NCI-H526 (cell line): ENCODE data around the gene UCHL3.
"Not testable (repeated sequence)": the region's sequence is repeated elsewhere in the genome, so short reads cannot be mapped to it uniquely, and the experiment has no call there.

Experiments
- DNase-seq, 2 experiments: peaks; one replicate each; lab custom pipeline; 2025; lab: John Stamatoyannopoulos, UW

The UCHL3 gene

DNA sequence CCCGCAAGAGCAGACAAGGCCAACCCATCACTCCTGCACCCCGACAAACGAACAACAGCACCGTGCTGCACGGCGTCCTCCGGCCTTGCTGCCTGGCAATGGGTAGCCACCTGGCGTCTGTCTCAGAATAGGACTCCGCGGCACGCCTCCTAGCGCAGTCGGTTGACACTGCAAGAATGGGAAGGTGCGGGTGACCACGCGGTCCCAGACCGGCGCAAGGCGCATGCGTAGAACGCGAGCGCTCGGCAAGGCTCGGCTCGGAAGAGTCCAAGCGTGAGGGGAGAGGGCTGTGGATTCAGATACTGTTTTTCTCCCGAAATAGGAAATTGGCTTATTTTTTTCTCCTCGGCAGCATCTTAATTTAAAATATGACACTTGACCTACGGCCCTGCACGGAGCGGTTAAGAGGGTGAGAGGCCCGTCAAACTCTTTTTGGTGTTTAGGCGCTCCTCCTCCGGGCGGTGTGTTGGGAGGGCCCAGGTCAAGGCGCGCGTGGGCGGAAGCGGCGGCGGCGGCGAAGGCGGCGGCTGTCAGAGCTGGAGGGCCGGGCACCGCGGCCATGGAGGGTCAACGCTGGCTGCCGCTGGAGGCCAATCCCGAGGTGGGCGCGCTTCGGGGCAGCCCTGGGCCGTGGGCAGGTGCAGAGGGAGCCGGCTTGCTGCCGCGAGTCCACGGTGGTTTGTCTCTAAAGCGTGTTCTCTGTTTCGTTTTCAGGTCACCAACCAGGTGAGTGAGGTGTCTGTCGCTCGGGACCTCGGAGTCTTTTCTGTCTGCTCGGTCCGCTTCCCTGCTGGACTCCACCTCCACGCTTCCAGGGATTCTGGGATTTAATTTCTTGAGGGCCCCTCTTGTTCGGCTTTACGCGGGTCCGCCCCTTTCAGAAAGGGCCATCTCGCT lies at the start of gene UCHL3:
Gene UCHL3, plus strand, starts transcription at position 530 of the 897 bp plus-strand sequence. Its CDS starts 30 bp downstream, at position 560.
- peak; percentile 96 to 99 for DNase-seq

DNA sequence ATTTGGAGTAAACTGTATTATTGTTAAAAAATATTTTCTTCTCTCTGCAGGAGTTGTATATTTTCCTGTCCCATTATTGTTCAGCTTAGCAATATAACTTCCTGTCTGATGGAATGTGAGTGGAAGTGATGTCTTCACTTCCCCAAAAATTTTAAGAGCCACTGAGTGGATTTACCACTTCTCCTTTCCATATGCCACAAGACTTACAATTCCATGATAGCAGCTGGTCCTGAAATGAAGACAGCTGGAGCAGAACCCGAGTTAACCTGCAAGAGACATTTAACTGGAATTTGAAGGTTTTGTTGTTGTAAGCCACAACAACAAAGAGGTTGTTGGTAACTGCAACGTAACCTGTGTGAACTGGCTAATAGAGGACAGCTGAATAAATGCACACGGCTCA lies 44.3 kb upstream of the UCHL3 start:
- DNase-seq, result no peak

DNA sequence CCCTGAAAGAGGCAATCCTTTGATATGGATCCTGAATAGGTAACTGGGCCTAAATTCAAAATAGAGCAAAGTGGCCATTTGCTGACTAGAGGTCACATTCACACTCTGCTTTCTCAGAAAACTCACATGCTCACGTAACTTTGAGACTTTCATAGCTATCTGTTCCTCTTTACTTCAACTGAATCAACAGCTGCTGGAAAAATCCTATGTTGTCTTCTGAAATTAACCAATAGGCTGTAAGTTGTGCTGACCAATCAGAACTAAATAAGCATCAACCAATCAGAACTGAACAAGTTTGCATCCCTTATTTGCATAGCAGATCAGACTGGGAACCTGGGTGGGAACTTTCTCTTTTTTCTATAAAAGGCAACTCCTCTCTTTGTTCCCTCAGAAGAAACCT lies 43.6 kb upstream of the UCHL3 start:
- DNase-seq, result no peak

DNA sequence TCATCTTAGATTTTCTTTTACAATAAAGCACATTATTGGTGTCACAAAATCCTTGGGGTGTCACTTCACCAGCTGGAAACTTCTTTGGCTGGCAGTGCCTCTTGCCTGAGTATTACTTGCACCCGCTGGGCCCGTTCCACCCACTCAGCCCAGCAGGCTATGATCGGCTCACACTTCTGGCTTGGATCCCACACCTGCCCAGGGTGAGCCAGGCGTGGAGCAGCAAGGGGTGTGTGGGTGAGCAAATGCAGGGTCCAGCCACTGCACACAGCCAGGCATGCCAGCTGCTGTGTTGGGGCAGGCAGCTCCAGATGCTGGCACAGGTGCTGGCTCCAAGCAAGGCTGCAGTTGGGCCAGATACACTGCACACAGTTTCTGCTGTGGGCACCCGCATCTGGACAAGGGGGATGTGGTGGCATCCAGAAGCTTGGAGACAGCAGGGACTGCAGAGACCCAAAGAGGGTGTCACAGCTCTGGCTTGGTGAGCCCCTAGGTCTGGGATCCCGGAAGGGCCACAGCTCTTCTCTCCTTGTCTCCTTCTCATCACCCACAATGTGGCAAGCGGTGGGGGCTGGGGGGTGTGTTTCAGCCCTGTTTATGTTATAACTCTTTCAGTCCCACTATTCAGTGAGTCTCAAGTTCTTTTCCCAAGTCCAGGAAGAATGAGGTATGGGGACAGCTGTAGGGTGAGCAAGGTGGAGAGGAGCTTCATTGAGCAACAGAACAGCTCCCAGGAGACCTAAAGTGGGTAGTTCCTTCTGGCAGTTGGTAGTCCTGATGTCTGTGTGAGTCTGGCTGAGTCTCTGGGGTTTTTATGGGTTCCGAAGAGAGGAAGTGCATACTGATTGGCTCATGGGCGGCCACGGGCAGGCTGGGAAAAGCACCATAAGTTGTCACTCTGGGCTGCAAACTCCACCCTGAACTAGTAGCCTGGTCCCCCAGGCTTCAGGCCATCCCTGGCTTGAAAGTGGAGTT lies 42.3 kb upstream of the UCHL3 start:
- no peak for DNase-seq

DNA sequence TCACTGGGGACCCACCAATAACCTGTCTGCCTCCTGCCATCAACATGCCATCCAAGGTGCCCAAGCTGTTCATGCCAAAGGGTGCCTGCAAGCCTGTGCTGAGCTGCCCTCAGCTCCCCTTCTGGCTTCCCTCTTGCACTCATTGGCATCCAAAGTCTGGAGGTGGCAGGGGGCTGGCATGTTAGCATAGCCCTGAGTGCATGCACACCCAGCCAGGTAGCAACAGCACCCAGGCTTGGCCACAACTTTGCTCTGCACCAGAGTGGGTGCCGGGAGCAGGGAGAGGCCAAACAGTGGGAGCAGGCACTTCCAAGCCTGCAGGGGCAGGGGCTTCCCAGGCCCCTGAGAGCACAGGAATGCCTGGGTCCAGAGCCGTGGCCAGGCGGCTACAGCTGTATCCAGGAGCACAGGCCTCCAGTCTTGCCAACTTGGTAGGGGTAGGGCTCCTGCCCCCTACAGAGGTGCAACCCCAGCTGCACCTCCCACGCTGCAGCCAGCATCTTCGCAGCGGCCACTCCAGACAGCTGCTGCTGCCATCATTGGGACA lies 41.5 kb upstream of the UCHL3 start:
- no peak for DNase-seq

DNA sequence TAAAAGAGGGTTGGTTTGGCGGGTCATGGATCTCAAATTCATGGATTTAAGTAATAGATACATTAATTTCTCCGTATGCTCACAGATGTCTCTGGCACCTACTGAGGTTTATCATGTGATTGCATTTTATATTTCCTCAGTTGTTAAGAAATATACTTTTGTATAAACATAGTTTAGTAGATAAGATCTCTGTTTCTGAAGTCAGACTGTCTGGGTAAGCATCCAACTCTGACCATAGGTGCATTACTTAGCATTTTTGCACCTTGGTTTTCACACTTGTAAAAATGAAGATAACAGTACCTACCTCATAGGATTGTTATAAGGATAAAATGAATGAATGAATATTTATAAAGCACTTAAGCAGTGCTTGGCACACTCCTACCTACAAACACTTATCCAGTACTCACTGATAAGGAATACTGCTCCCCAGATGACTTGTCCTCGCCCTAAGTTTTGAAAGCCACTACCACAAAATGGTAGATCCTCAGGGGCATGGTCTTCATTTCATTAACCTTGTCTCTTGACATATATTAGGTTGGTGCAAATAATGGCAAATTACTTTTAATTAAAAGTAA lies 38.5 kb upstream of the UCHL3 start:
- no peak for DNase-seq

DNA sequence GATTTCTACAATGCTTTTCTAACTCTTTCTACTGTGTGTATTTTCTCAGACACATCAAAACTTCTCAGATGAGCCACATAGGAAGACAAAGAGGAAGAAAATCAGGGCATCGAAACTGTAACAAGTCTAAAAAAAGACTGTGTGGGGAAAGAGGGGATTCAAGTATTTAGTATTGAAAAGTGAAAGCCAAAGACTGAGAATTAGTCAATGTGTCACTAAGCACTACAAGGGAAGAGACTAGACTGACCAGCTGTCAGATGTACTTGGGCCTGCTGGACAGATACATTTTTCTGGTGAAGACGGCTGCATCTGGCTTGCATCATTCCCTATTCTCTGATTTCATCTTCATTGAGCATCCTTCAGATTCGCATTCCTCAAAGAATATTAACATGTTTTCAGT lies 37.3 kb upstream of the UCHL3 start:
- no peak for DNase-seq

DNA sequence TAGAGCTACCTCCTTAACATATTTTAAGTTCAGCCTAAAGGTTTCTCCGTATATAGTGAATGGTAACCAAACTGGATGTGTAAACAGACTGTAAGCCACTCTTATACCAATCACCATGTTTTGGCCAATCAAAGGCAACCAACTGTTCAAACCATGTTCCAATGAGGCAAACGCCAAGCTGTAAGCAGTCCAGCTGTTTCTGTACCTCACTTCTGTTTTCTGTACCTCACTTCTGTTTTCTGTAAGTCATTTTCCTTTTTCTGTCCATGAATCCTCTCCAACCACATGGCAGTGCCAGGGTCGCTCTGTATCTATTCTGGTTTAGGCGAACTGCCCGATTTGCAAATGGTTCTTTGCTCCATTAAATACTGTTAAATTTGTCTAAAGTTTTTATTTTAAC lies 36.3 kb upstream of the UCHL3 start:
- DNase-seq, result no peak

DNA sequence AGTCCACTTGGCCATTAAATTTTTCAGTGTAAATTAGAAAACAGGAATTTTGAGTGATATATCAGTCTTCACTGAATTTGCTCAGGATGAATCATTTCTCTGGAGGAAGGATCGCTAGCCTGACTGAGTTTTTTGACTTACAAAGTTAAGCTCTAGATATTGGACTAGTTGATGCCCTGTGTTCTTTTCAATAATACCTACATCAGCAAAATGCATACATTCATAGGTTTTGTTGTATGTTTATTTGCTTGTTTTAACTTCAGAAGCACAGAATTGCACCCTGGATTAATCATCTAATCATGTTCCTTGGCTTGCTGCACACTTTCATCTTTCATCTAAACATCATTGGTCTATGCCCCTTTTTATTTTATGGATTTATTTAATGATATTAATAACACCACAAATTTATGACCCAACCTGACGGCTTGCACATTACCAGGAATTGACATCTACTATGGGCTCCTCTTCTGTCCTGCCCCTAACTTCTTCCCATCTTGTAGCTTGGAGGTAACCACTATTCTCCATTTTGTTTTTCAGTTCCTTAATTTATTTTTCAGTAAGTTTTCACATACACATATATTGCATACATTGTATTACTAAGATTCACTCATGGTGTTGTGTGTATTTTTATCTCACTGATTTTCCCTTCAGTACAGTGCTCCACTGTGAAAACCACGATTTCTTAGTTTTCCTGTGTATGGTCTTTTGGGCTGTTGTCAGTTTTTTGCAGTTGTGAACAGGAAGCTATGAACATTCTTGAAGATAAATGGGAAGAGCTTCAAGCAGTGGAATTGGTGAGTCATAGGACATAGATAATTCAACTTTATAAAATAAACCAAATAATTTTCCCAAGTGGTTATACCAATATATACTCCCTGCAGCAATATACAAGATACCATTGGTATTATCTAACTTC lies 35.3 kb upstream of the UCHL3 start:
- DNase-seq, result no peak

DNA sequence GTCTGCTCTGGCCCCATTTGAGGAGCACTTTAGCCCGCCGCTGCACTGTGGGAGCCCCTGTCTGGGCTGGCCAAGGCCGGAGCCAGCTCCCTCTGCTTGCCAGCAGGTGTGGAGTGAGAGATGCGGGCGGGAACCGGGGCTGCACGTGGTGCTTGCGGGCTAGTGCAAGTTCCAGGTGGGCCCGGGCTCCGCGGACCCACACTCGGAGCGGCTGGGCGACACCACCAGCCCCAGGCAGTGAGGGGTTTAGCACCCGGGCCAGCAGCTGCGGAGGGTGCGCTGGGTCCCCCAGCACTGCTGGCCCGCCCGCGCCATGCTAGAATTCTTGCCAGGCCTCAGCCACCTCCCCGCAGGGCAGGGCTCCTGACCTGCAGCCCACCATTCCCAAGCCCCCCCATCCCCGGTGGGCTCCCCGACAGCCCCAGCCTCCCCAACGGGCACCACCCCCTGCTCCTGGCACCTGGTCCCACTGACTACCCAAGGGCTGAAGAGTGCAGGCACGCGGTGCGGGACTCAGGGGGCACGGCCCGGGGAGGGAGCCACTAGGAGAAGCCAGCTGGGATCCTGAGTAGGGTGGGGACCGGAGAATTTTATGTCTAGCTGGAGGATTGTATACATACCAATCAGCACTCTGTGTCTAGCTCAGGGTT lies 31.0 kb upstream of the UCHL3 start:
- DNase-seq, result no peak

DNA sequence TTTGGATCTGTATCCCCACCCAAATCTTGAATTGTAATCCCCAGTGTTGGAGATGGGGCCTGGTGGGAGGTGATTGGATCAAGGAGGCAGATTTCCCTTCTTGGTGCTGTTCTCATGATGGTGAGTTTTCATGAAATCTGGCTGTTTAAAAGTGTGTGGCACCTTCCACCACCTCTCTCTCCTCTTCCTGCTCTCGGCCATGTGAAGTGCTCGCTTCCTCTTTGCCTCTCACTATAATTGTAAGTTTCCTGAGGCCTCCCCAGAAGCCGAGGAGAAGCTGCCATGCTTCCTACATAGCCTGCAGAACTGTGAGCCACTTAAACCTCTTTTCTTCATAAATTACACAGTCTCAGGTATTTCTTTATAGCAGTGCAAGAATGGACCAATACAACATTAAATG lies 27.6 kb upstream of the UCHL3 start:
- DNase-seq, result no peak

DNA sequence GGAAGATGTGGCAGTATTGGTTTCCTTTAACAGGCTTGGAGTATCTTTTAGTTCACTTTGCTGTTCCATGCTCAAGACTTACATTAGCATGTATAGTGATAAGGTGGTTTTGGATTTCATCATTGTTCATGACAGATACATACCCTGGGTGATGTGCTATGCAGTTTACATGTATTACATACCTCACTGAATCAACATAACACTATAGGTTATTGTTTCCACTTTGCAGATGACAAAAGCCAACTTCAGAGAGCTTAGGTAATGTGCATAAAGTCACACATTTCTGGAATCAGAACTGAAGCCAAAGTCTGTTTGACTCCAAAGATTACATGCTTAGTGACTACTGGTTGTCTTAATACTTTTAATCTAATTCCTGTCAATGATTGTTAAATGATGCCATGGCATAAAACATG lies 19.0 kb upstream of the UCHL3 start:
- DNase-seq, result peak; percentile 11 to 43

DNA sequence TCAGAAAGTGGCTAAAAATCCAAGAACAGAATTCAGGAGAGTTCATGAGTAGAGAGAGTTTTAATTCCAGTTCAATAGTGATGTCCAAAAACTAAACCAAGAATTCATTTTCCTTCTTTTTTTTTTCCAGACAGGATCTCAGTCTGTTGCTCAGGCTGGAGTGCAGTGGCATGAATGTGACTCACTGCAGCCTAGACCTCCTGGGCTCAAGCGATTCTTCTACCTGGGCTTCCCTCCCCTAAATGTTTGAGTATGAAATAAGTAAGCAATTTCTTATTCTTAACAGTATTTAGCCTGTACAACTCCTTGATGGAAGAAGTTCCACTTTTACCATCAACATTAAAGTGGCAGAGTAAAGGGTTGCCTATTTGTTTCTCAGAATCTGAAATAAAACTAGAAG lies 15.7 kb upstream of the UCHL3 start:
- no peak for DNase-seq

DNA sequence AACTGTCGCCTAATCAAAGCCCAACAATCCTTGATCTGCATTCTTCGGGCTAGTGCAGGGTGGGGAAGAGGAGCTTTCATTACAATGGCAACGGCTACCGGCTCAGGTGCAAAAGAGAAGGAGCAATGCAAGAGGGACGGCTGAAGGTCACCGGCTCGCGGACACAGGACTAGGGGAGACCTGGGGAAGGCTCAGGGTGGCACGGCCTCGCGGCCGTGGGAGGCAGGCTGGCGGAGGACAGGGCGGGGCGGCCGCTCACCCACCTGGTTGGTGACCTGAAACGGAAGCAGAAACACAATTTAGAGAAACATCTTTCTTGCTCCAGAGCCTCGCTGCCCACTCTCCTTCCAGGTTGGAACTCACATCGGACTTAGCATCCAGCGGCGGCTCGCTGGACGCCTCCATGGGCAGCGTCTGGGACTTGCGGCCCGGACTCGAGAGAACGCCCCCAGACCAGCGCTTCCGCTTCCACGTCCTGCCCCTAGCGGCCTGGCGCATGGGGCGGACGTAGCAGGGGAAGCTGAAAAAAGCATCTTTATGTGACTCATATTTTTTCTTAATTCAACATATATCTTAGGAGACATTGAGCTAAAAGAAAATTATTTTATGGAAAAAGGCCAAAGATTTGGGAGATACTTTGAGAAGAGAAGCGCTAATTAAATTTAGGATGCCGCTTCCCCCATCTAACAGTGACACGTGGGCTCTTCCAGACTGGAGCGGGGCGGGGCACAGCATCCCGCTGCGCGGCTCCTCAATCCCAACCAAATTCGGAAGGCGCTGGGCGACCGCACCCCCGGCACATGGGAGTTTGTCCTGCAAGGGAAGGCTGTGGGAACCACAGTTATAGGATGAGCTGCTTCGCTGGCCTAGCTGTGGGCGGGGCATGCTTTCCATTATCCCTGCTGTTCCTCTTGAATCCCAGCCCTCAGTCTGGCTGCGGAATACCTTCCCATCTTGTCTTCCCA lies 11.9 kb upstream of the UCHL3 start, which contains the start of gene COMMD6:
Gene COMMD6, minus strand, starts transcription at position 441 of the 965 bp plus-strand sequence. Its CDS starts 36 bp downstream, at position 405.
- DNase-seq, result peak; percentile 95 to 98

DNA sequence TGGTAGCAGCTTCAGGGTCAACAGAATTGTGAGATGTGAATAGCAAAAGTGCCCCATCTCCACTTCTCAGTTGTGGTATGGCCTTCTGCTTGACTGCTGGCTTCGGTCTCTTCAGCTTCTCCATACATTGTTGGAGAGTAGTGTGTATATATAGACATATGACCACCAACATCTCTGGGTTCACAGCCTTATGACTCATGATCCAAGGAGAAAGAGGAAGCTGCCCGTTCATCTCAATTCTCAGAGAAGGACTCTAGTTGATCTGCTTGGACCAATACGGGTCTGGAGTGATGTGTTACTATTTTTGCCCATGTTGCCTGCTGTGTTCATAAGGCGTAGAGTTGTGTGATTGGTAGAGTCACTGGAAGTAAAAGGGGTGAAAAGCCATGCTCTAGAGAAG lies 8.3 kb upstream of the UCHL3 start:
- no peak for DNase-seq

DNA sequence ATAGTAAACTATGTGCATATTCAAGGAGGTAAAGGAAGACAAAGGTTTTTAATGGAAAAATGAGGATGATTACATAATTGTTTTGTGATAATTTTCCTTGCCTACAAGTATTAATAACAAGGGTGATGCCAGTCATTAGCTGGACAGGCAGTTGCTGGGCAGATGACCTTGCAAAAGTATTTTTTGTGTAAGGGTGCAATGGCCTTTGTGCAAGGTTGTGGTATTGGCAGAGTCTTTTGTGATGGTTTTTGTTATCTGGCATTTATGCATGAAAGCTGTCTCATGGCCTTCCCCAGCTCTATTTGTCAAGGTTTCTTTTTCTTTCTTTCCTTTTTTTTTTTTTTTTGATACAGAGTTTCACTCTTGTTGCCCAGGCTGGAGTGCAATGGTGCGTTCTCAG lies 7.6 kb upstream of the UCHL3 start:
- DNase-seq, result no peak

DNA sequence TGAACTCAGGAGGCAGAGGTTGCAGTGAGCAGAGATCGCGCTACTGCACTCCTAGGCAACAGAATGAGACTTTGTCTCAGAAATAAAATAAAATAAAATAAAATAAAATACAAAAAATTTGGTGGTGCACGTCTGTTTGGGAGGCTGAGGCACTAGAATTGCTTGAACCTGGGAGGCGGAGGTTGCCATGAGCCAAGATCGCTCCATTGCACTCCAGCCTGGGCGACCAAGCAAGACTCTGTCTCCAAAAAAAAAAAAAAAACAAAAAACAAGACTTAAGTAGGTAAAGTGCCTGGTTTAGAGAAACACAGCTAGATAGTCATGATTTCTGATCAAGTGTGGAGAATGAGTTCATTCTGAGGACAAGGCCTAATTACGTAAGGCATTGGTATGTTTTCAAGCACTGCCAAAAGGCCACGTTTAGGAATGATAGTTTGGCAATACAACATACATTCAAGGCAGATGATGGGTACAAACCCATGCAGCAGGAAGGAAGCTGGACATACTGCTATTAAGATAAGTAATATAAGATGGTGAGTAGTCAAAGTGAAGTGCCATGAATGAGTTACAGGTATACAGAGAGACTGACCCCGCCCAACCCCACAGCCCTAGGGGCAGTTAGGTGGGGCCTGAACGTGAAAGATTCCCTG lies 4.8 kb upstream of the UCHL3 start:
- DNase-seq, result no peak

DNA sequence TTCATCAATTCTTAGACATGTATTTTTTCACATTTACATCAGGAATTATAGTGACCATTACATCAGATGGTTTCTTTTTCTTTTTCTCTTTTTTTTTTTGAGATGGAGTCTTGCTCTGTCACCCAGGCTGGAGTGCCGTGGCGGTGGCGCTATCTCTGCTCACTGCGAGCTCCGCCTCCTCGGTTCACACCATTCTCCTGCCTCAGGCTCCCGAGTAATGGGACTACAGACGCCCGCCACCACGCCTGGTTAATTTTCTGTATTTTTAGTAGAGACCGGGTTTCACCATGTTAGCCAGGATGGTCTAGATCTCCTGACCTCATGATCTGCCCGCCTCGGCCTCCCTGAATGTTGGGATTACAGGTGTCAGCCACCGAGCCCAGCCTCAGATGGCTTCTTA lies 4.2 kb upstream of the UCHL3 start:
- DNase-seq, result not testable (repeated sequence)

DNA sequence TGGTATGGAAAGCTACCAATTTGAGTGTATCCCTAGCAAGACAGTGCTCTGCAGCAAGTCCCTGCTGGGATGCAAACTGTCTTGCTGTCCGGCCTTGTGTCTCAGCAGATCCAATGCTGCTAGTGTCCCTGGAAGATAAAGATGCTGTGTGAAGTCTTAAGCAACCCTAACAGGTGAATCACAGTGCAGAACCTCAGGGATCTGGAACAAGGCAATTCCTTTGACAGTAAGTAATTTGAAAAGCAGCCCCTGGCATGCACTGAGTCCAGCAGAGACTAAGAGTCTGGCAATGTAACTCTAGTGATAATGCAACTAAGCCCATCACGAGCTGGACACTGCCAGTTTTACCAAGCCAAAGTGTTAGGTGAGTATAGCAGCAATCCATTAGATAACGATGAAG lies 1.7 kb upstream of the UCHL3 start:
- no peak for DNase-seq
